OCI-LY3 (cell line): Measurements from ENCODE around the gene RGS6.

Experiments used
- H2AFZ ChIP-seq: fragments of 200-600, 300-600 bp; shearing (Covaris generic); 2 replicates; pipeline ENCODE4 v1.6.0; 2014; ENCODE audit warnings: antibody characterized with exemption, low read depth, low read length
- H3K27ac ChIP-seq: fragments of 200-600, 300-600 bp; sonication (generic); 2 replicates; pipeline ENCODE4 v1.5.1; 2014; ENCODE audit warnings: mild to moderate bottlenecking, low read length, moderate library complexity, mixed read lengths
- H3K27me3 ChIP-seq: fragments of 200-600, 300-600 bp; sonication (generic); 2 replicates; pipeline ENCODE4 v1.6.1; 2014; ENCODE audit warnings: low read depth, low read length, mixed read lengths
- H3K36me3 ChIP-seq: fragments of 200-600, 300-600 bp; sonication (generic); replicated peaks from 2 replicates; pipeline ENCODE3; 2014; ENCODE audit warnings: low read depth, low read length, mixed read lengths
- H3K4me1 ChIP-seq: fragments of 300-600, 200-600 bp; sonication (generic); 2 replicates; pipeline ENCODE4 v1.6.1; 2014; ENCODE audit warnings: low read length, mixed read lengths
- H3K4me2 ChIP-seq: fragments of 200-600, 300-600 bp; sonication (generic); 2 replicates; pipeline ENCODE4 v1.6.1; 2014; ENCODE audit warnings: low read length, mixed read lengths
- H3K4me3 ChIP-seq: fragments of 300-600, 200-600 bp; sonication (generic); 2 replicates; pipeline ENCODE4 v1.5.1; 2014; ENCODE audit warnings: antibody characterized with exemption, mild to moderate bottlenecking, low read length, moderate library complexity
- H3K79me2 ChIP-seq: fragments of 300-600, 200-600 bp; shearing (Covaris generic); 2 replicates; pipeline ENCODE4 v1.6.1; 2014; ENCODE audit warnings: mild to moderate bottlenecking, low read length, mixed read lengths
- H3K9ac ChIP-seq: fragments of 300-600, 200-600 bp; shearing (Covaris generic); 2 replicates; pipeline ENCODE4 v1.6.0; 2014; ENCODE audit warnings: mild to moderate bottlenecking, low read length, moderate library complexity
- H3K9me3 ChIP-seq: fragments of 200-600, 300-600 bp; shearing (Covaris generic); 2 replicates; pipeline ENCODE4 v1.6.1; 2014; ENCODE audit warnings: low read length, mixed read lengths; ENCODE audit not compliant: insufficient read depth
- H4K20me1 ChIP-seq: fragments of 200-600, 300-600 bp; sonication (generic); 2 replicates; pipeline ENCODE4 v1.6.1; 2016; ENCODE audit warnings: low read length, mixed read lengths; ENCODE audit not compliant: insufficient read depth
- EZH2phosphoT487 ChIP-seq: fragments of 200-600 bp; shearing (Covaris generic); IDR thresholded peaks from 2 replicates; pipeline ENCODE4 v1.6.1; 2018; ENCODE audit warnings: antibody characterized with exemption, mixed run types, low read depth
- TF ChIP-seq, protein P1 (sequence below): fragments of 200-600, 300-600 bp; sonication (generic); IDR thresholded peaks from 2 replicates; pipeline ENCODE4 v1.5.1; 2014; ENCODE audit warnings: antibody characterized with exemption, low read length, low read depth

The RGS6 gene

DNA sequence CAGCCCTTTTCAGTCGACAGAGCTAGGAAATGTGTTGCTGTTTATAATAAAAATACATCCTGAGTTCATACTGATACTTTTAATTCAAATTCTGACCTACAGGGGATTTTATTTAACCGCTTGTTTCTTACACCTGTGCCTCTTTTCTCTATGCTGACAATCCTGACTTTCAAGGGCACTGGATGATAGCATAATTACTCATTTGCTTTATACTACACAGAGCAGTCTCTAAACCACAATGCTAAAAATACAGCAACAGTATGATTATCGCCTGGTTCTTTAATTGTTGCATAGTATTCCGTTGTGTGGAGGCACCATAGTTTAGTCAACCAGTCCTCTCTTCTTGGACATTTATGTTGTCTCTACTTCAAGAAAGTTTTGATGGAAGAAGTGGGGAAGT, 588.8 kb downstream of the RGS6 start:
- no peak for TF ChIP-seq EZH2phosphoT487
- TF ChIP-seq, protein P1, sequence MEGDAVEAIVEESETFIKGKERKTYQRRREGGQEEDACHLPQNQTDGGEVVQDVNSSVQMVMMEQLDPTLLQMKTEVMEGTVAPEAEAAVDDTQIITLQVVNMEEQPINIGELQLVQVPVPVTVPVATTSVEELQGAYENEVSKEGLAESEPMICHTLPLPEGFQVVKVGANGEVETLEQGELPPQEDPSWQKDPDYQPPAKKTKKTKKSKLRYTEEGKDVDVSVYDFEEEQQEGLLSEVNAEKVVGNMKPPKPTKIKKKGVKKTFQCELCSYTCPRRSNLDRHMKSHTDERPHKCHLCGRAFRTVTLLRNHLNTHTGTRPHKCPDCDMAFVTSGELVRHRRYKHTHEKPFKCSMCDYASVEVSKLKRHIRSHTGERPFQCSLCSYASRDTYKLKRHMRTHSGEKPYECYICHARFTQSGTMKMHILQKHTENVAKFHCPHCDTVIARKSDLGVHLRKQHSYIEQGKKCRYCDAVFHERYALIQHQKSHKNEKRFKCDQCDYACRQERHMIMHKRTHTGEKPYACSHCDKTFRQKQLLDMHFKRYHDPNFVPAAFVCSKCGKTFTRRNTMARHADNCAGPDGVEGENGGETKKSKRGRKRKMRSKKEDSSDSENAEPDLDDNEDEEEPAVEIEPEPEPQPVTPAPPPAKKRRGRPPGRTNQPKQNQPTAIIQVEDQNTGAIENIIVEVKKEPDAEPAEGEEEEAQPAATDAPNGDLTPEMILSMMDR, result no peak
- Histone ChIP-seq H4K20me1 (no peaks in the 10 kb centered on the region), H3K9ac (no peak overlapping the region), H3K27ac (no peak overlapping the region), H2AFZ (no peak overlapping the region), H3K4me3 (no peak overlapping the region), H3K9me3 (peaks cover 6% of the 10 kb centered on the region; the same call in 1 of the 2 replicates), H3K27me3 (peaks cover 26% of the 10 kb centered on the region; the same call in 1 of the 2 replicates), H3K4me1 (peaks cover 49% of the 10 kb centered on the region), H3K4me2 (no peak overlapping the region), H3K36me3 (no peaks in the 10 kb centered on the region), H3K79me2 (no peaks in the 10 kb centered on the region)

DNA sequence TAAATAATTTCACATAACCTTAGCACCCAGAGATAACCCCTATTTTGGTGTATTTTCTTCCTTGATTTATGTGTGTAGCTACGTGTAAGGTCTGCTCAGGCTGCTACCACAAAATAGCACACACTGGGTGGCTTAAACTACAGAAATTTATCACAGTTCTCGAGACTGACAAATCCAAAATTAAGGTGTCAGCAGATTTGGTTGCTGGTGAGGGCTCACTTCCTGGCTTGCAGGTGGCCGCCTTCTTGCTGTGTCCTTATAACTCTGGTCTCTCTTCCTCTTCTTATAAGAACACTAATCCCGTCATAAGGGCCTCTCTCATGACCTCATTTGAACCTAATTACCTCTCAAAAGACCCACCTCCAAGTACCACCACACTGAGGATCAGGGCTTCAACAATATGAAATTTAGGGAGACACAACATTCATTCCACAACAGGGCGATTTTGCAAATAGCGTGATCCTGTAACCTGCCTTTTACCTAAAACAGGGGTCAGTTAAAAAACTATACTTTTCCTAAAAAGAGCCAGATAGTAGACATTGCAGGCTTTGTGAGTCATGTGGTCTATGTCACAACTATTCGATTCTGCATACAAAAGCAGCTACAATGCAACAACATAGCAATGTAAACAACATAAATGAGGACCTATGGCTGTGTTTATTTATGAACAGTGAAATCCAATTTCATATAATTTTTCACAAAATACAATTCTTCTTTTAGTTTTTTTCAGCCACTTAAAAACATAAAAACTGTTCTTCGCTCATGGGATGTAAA, 589.9 kb downstream of the RGS6 start:
- Histone ChIP-seq H4K20me1 (no peaks in the 10 kb centered on the region), H3K79me2 (no peaks in the 10 kb centered on the region), H3K36me3 (no peaks in the 10 kb centered on the region), H2AFZ (no peak overlapping the region), H3K4me1 (peaks cover 47% of the 10 kb centered on the region), H3K27me3 (peaks cover 34% of the 10 kb centered on the region), H3K9ac (no peak overlapping the region), H3K4me3 (no peak overlapping the region), H3K9me3 (peaks cover 6% of the 10 kb centered on the region; the same call in 1 of the 2 replicates), H3K27ac (no peak overlapping the region), H3K4me2 (no peak overlapping the region)
- TF ChIP-seq EZH2phosphoT487, result no peak

DNA sequence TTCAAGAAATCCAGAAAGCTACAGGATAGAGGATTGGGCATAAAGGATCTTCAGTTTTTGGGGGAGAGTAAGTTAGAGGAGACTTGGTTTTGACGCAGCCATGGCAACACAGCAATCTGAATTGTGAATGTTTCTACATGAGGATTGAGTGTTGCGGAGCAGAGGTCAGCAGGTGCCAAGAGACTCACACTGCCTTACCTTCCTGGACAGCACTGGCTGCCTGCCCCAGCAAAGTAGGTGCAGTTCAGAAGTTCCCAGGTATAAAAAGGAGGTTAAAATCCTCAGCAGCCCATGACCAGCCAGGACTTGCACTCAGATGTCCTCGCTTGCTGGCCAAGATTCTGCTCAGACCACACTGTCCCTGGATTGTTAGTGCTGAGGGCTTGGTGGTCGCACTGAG, 590.6 kb downstream of the RGS6 start:
- no peaks in the 10 kb centered on the region for H3K79me2 ChIP-seq
- TF ChIP-seq, protein P1, result no peak
- TF ChIP-seq EZH2phosphoT487, result no peak

DNA sequence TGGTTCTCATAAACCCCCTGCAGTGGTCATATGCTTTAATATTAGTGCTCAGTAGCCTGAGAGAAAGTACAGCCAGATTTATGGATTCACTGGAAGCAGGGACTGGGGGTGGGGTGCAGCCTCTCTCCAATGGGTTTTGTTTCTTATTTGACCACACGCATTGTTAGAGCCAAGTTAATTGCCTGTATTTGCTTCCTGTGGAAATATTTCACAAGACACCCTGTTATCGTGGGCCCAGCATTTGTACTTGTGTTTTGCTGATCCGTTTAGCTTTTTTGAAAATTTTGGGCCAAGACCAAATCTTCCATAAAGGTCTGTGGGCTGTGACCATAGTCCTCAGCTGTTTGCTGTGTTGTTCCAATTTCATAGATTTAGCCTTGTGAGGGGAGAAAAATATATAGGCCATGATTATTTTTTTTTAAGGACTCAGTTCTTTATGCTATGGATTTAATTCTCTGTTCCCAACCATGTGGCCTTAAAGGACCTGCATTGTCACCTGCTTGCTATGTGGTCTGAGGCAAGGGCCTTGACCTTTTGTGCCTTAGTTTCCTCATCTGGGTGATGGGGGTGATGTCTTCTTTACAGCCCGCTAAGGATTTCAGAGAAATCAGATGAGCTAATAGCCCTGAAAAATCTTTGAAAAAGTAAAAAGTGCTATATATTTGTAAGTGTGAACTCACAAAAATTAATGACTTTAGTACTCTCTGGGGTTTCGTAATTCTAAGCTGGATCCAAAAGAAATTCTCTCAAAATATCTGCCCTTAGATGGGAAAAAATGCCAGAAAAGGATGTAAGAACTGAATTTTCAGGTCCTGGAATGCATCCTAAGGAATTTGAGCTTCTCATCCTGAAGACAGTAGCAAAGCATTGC, 591.4 kb downstream of the RGS6 start:
- Histone ChIP-seq H3K4me1 (peaks cover 32% of the 10 kb centered on the region), H3K36me3 (no peaks in the 10 kb centered on the region), H4K20me1 (no peaks in the 10 kb centered on the region), H3K27me3 (peaks cover 47% of the 10 kb centered on the region), H3K9me3 (peaks cover 6% of the 10 kb centered on the region; the same call in 1 of the 2 replicates), H3K79me2 (no peaks in the 10 kb centered on the region), H3K4me2 (no peak overlapping the region), H3K9ac (no peak overlapping the region), H2AFZ (no peak overlapping the region), H3K4me3 (no peak overlapping the region), H3K27ac (no peak overlapping the region)
- TF ChIP-seq, protein P1, result no peak
- TF ChIP-seq EZH2phosphoT487, result no peak

More for the DNA sequence above, 590.6 kb downstream of the RGS6 start:
- no peak overlapping the region for H2AFZ ChIP-seq
- no peaks in the 10 kb centered on the region for H3K36me3 ChIP-seq
- no peak overlapping the region for H3K27ac ChIP-seq
- no peak overlapping the region for H3K4me2 ChIP-seq
- H3K4me3 ChIP-seq, result no peak overlapping the region
- no peak overlapping the region for H3K9ac ChIP-seq
- H3K9me3 ChIP-seq, result peaks cover 6% of the 10 kb centered on the region; the same call in 1 of the 2 replicates
- H4K20me1 ChIP-seq, result no peaks in the 10 kb centered on the region
- H3K27me3 ChIP-seq, result peaks cover 41% of the 10 kb centered on the region
- H3K4me1 ChIP-seq, result peaks cover 40% of the 10 kb centered on the region
